ENCODE measurements around the gene BIRC3. TPM values are rescaled to one million over a fixed set of nuclear protein-coding genes. Genes with fewer than 3 reads are reported as not detected.

The BIRC3 gene
- total RNA-seq, 4 donors from 2014 or later, result 10.0 to 13.7 (median 11.0) TPM

- H3K4me3 ChIP-seq, result no peak overlapping the region
- no peaks in the 10 kb centered on the region for H3K36me3 ChIP-seq
- peaks cover 0 to 5% (median under 1%) of the 10 kb centered on the region in 4 donors for H3K9me3 ChIP-seq
- TF ChIP-seq POLR2AphosphoS5 (IDR thresholded peaks at IDR 0.05), result no peak
- TF ChIP-seq EP300 (IDR thresholded peaks at IDR 0.05), result no peak
- no peak for TF ChIP-seq POLR2A (IDR thresholded peaks at IDR 0.05; ENCODE audit: low read depth)
- no peak for TF ChIP-seq CTCF (IDR thresholded peaks at IDR 0.05)
- intact Hi-C loops (cut with DNase I), result no loop called here
- H3K27me3 ChIP-seq, result no peaks in the 10 kb centered on the region
- no peak for DNase-seq (ENCODE audit: extremely low spot score)
- H3K4me1 ChIP-seq, result peaks cover 4 to 11% (median 6%) of the 10 kb centered on the region in 4 donors
- no peak overlapping the region for H3K27ac ChIP-seq (replicated peaks in 1 of 4)
These were observed 9.6 kb upstream of the BIRC3 start for GRCh38 chr11:102307727-102308038.

GRCh38 chr11:102309621-102310541, 7.4 kb upstream of the BIRC3 start:
- no peaks in the 10 kb centered on the region for H3K9me3 ChIP-seq
- no peaks in the 10 kb centered on the region for H3K36me3 ChIP-seq
- H3K4me1 ChIP-seq, result peaks cover 6 to 26% (median 20%) of the 10 kb centered on the region in 4 donors
- no peak overlapping the region for H3K4me3 ChIP-seq
- DNase-seq (ENCODE audit: extremely low spot score), result no peak
- no peaks in the 10 kb centered on the region for H3K27me3 ChIP-seq
- no peak overlapping the region for H3K27ac ChIP-seq (replicated peaks in 1 of 4)
- TF ChIP-seq CTCF (IDR thresholded peaks at IDR 0.05) (no peak), POLR2AphosphoS5 (IDR thresholded peaks at IDR 0.05) (no peak), POLR2A (IDR thresholded peaks at IDR 0.05; ENCODE audit: low read depth) (no peak), EP300 (IDR thresholded peaks at IDR 0.05) (no peak)
- intact Hi-C loops (cut with DNase I), result no loop called here
- 90% methylated on average over 25 of the region's 25 CpGs for WGBS

- H3K9me3 ChIP-seq, result no peaks in the 10 kb centered on the region
- no peaks in the 10 kb centered on the region for H3K27me3 ChIP-seq
- 54% methylated on average over 2 of the region's 2 CpGs for WGBS
- H3K4me3 ChIP-seq, result peak overlapping the region; percentile 19 to 36 (median 33)
- TF ChIP-seq POLR2AphosphoS5 (IDR thresholded peaks at IDR 0.05), result no peak
- no peak for TF ChIP-seq CTCF (IDR thresholded peaks at IDR 0.05)
- TF ChIP-seq POLR2A (IDR thresholded peaks at IDR 0.05; ENCODE audit: low read depth), result no peak
- no peak for TF ChIP-seq EP300 (IDR thresholded peaks at IDR 0.05)
- H3K4me1 ChIP-seq, result peaks cover 7 to 34% (median 23%) of the 10 kb centered on the region in 4 donors
- H3K27ac ChIP-seq (replicated peaks in 1 of 4), result peak overlapping the region; percentile 65 to 76 (median 69)
- no peak for DNase-seq (ENCODE audit: extremely low spot score)
- intact Hi-C loops (cut with DNase I), result no loop called here
- no peaks in the 10 kb centered on the region for H3K36me3 ChIP-seq
These were observed 4.6 kb upstream of the BIRC3 start for GRCh38 chr11:102312667-102313066.

- Histone ChIP-seq H3K27me3 (no peaks in the 10 kb centered on the region), H3K4me3 (peak overlapping the region; percentile 19 to 36 (median 33)), H3K27ac (replicated peaks in 1 of 4) (peak overlapping the region; percentile 65 to 76 (median 69)), H3K36me3 (no peaks in the 10 kb centered on the region), H3K4me1 (peaks cover 7 to 41% (median 30%) of the 10 kb centered on the region in 4 donors), H3K9me3 (no peaks in the 10 kb centered on the region)
- no peak for TF ChIP-seq POLR2A (IDR thresholded peaks at IDR 0.05; ENCODE audit: low read depth)
- no peak for TF ChIP-seq EP300 (IDR thresholded peaks at IDR 0.05)
- TF ChIP-seq POLR2AphosphoS5 (IDR thresholded peaks at IDR 0.05), result no peak
- TF ChIP-seq CTCF (IDR thresholded peaks at IDR 0.05), result no peak
- WGBS, result 71% methylated on average over 4 of the region's 4 CpGs
- no peak for DNase-seq (ENCODE audit: extremely low spot score)
- intact Hi-C loops (cut with DNase I), result no loop called here
These were observed 3.9 kb upstream of the BIRC3 start for GRCh38 chr11:102313238-102313940.
